Adrenal gland (tissue), 12 donors: ENCODE results near the gene STX16. TPM values are rescaled to one million over a fixed set of nuclear protein-coding genes. Genes with fewer than 3 reads are reported as not detected.

Experiments used
- DNase-seq, 7 donors: peaks; one replicate each; pipeline ENCODE4 v3.0.0-alpha.2; 2019 to 2020
- H3K27ac ChIP-seq, 5 donors: fragments of 200-600 bp; sonication (generic) in 4 of 5; 1 replicate in 3 of 5; 2 replicates in 2 of 5; pipeline versions ENCODE4 v1.5.1 to v1.8.0; 2016 to 2020; ENCODE audit warnings: mild to moderate bottlenecking in 1 of 5
- H3K27me3 ChIP-seq: fragments of 200-600 bp; 2 replicates; pipeline ENCODE4 v1.8.0; 2021
- H3K36me3 ChIP-seq, 2 donors: fragments of 200-600 bp; replicated peaks in 1 of 2; 1 replicate in 1 of 2; 2 replicates in 1 of 2; pipeline versions ENCODE4 v1.5.1 to v1.8.0; 2018 to 2022
- H3K4me1 ChIP-seq, 2 donors: fragments of 200-600 bp; replicated peaks in 1 of 2; 1 replicate in 1 of 2; 2 replicates in 1 of 2; pipeline versions ENCODE4 v1.5.1 to v1.8.0; 2018 to 2021
- H3K4me3 ChIP-seq, 4 donors: fragments of 200-600 bp; sonication (generic) in 3 of 4; one replicate each; pipeline ENCODE4 v1.5.1; 2016 to 2018
- H3K9me3 ChIP-seq, 3 donors: fragments of 200-600 bp; sonication (generic) in 1 of 3; replicated peaks in 1 of 3; 1 replicate in 2 of 3; 2 replicates in 1 of 3; pipeline versions ENCODE4 v1.5.1 to v1.8.0; 2016 to 2021
- CTCF ChIP-seq, 6 experiments: fragments of 450-650 bp in 4 of 6; fragments of 200-600 bp in 2 of 6; sonication (generic) in 1 of 6; IDR thresholded peaks; 1 replicate in 5 of 6; 2 replicates in 1 of 6; pipeline versions ENCODE4 v1.5.1 to v1.8.0; 2016 to 2021; ENCODE audit warnings: antibody characterized with exemption in 6 of 6, mild to moderate bottlenecking in 2 of 6, moderate library complexity in 1 of 6
- POLR2A ChIP-seq, 2 donors: fragments of 450-650 bp; IDR thresholded peaks; one replicate each; pipeline ENCODE4 v1.6.1; 2017; ENCODE audit warnings: antibody characterized with exemption in 2 of 2, mild to moderate bottlenecking in 2 of 2, moderate library complexity in 1 of 2
- WGBS, 4 donors: extraction: QIAGEN DNeasy Blood & Tissue Kit in 2 of 4; methylation state at CpG; one replicate each; pipeline versions ENCODE4 v1.1.5 to v1.1.7; 2013 to 2017; 5-methylcytosine and 5-hydroxymethylcytosine counted together
- intact Hi-C, 2 donors: fragments of 100-400 bp; cut with DNase I; formaldehyde crosslinking; loops; one replicate each; pipeline versions ENCODE4 v1.14.1 to v1.15.0; 2022 to 2023
- polyA plus RNA-seq, 3 donors: library from polyadenylated mRNA; stranded (reverse); fragments of 200-250 nt in 2 of 3; fragments of 350-450 nt in 1 of 3; fragmentation: Illumina TruSeq in 1 of 3; extraction: RNeasy Lipid Tissue Mini Kit (QIAGEN cat#74804) in 1 of 3; gene quantifications; one replicate each; pipeline ENCODE4 v1.2.3, GENCODE V29; 2013 to 2014
- total RNA-seq, 9 donors: library from RNA; depleted of rRNA in 4 of 9; stranded (reverse); fragments of >200 nt in 4 of 9; fragments of 120-200 nt in 1 of 9; fragmentation: NEBNext Ultra II Directional in 1 of 9; extraction: Animal tissue kit (Norgen Biotek cat#: 25700) in 1 of 9; gene quantifications; one replicate each; pipeline versions ENCODE4 v1.1.0 to v1.2.4, GENCODE V29; 2013 to 2023
- donor health status: healthy with polysubstance abuse.
- donor health status: Bipolar disorder and iron deficiency.
- donor health status: DM: yes; HTN: yes; CAD: no.
- donor health status: DM: no; HTN: no; CAD: no.
- donor health status: DM: no; HTN: no; CAD: no.
- donor health status: DM: yes; HTN: yes; CAD: no.

Gene STX16
- total and polyA plus RNA-seq, 12 donors = 29.3 to 134 (median 43.6) TPM

- H3K9me3 ChIP-seq = no peaks in the 10 kb centered on the region
- TF ChIP-seq CTCF (IDR thresholded peaks at IDR 0.05) (no peak), POLR2A (IDR thresholded peaks at IDR 0.05) (no peak)
- no peak overlapping the region for H3K27ac ChIP-seq
- intact Hi-C loops = no loop called here
- peaks cover 0 to 62% of the 10 kb centered on the region in 2 donors for H3K36me3 ChIP-seq
- peaks cover 6 to 17% of the 10 kb centered on the region in 2 donors for H3K4me1 ChIP-seq
- WGBS, 4 donors = 90 to 98% (median 93%) methylated on average over 9 to 21 of the region's 21 CpGs
- peak in 3 of 7 donors; percentile 3 to 8 (median 7) for DNase-seq
- H3K4me3 ChIP-seq = no peak overlapping the region
- H3K27me3 ChIP-seq = no peaks in the 10 kb centered on the region
Observed at GRCh38 chr20:58697201-58697866, 46.3 kb downstream of the STX16 start.

- 87 to 94% (median 93%) methylated on average over 8 to 15 of the region's 15 CpGs for WGBS, 4 donors
- Histone ChIP-seq H3K9me3 (no peaks in the 10 kb centered on the region), H3K36me3 (peaks cover 0 to 70% of the 10 kb centered on the region in 2 donors), H3K4me3 (no peak overlapping the region), H3K4me1 (peaks cover 6 to 17% of the 10 kb centered on the region in 2 donors), H3K27ac (no peak overlapping the region), H3K27me3 (no peaks in the 10 kb centered on the region)
- TF ChIP-seq POLR2A (IDR thresholded peaks at IDR 0.05) = no peak
- intact Hi-C loops = no loop called here
- DNase-seq = peak in 2 of 7 donors; percentile 4 to 11
Observed at GRCh38 chr20:58697867-58698703, 47.0 kb downstream of the STX16 start.

- intact Hi-C loops = no loop called here
- no peaks in the 10 kb centered on the region for H3K27me3 ChIP-seq
- H3K36me3 ChIP-seq = peaks cover 0 to 79% of the 10 kb centered on the region in 2 donors
- no peaks in the 10 kb centered on the region for H3K9me3 ChIP-seq
- no peak for TF ChIP-seq CTCF (IDR thresholded peaks at IDR 0.05)
- TF ChIP-seq POLR2A (IDR thresholded peaks at IDR 0.05) = no peak
- peak in 2 of 7 donors; percentile 5 to 11 for DNase-seq
- no peak overlapping the region for H3K27ac ChIP-seq
- H3K4me1 ChIP-seq = peaks cover 0 to 8% of the 10 kb centered on the region in 2 donors
- WGBS, 4 donors = 84 to 95% (median 89%) methylated on average over 20 to 27 of the region's 27 CpGs
- no peak overlapping the region for H3K4me3 ChIP-seq
Observed at GRCh38 chr20:58698741-58699622, 47.9 kb downstream of the STX16 start.

- TF ChIP-seq POLR2A (IDR thresholded peaks at IDR 0.05) (no peak), CTCF (IDR thresholded peaks at IDR 0.05) (no peak)
- peaks cover 0 to 81% of the 10 kb centered on the region in 2 donors for H3K36me3 ChIP-seq
- 94 to 98% (median 96%) methylated on average over 7 to 9 of the region's 9 CpGs for WGBS, 4 donors
- no peaks in the 10 kb centered on the region for H3K27me3 ChIP-seq
- no peaks in the 10 kb centered on the region for H3K9me3 ChIP-seq
- intact Hi-C loops = no loop called here
- no peak overlapping the region for H3K4me3 ChIP-seq
- peak in 3 of 7 donors; percentile 4 to 8 (median 6) for DNase-seq
- H3K4me1 ChIP-seq = peaks cover 0 to 1% of the 10 kb centered on the region in 2 donors
- no peak overlapping the region for H3K27ac ChIP-seq
Observed at GRCh38 chr20:58699623-58700107, 48.6 kb downstream of the STX16 start.
